ENCODE results near the gene RILPL1. TPM values are rescaled to one million over a fixed set of nuclear protein-coding genes. Genes with fewer than 3 reads are reported as not detected.
"Not testable (repeated sequence)": the region's sequence is repeated elsewhere in the genome, so short reads cannot be mapped to it uniquely, and the experiment has no call there.

The RILPL1 gene
- total RNA-seq, 2 experiments from 2014 or later = 0.91 to 0.92 TPM

- ChIA-PET POLR2A (no interaction called here), CTCF (no interaction called here)
Observed at GRCh38 chr12:123528858-123529257, 4.7 kb downstream of the RILPL1 start.

GRCh38 chr12:123526542-123527080, 6.9 kb downstream of the RILPL1 start:
- POLR2A ChIA-PET = no interaction called here
- H3K27me3 Mint-ChIP-seq (ENCODE audit: low read depth) = no peaks in the 10 kb centered on the region
- CTCF ChIA-PET = no interaction called here

More at GRCh38 chr12:123528858-123529257, 4.7 kb downstream of the RILPL1 start:
- no peaks in the 10 kb centered on the region for H3K27me3 Mint-ChIP-seq (ENCODE audit: low read depth)
- no peak overlapping the region for H3K4me3 Mint-ChIP-seq
- no peak for ATAC-seq
- peaks cover 14% of the 10 kb centered on the region for H3K4me1 Mint-ChIP-seq (ENCODE audit: low read depth)
- no peak for DNase-seq
- H3K36me3 Mint-ChIP-seq (ENCODE audit: low read depth) = no peaks in the 10 kb centered on the region
- no peak overlapping the region for H3K27ac Mint-ChIP-seq
- H3K9me3 Mint-ChIP-seq (ENCODE audit: insufficient read depth) = no peaks in the 10 kb centered on the region

GRCh38 chr12:123524378-123524777, 9.1 kb downstream of the RILPL1 start:
- Mint-ChIP-seq H3K9me3 (ENCODE audit: insufficient read depth) (no peaks in the 10 kb centered on the region), H3K27me3 (ENCODE audit: low read depth) (no peaks in the 10 kb centered on the region), H3K36me3 (ENCODE audit: low read depth) (no peaks in the 10 kb centered on the region), H3K4me3 (no peak overlapping the region), H3K4me1 (ENCODE audit: low read depth) (no peaks in the 10 kb centered on the region), H3K27ac (no peak overlapping the region)
- no peak for DNase-seq
- ChIA-PET POLR2A (no interaction called here), CTCF (no interaction called here)
- ATAC-seq = no peak

More at GRCh38 chr12:123526542-123527080, 6.9 kb downstream of the RILPL1 start:
- Mint-ChIP-seq H3K4me1 (ENCODE audit: low read depth) (peaks cover under 1% of the 10 kb centered on the region), H3K36me3 (ENCODE audit: low read depth) (no peaks in the 10 kb centered on the region), H3K4me3 (no peak overlapping the region), H3K27ac (no peak overlapping the region), H3K9me3 (ENCODE audit: insufficient read depth) (no peaks in the 10 kb centered on the region)
- DNase-seq (no peak), ATAC-seq (no peak)

- CTCF ChIA-PET = no interaction called here
- DNase-seq (no peak), ATAC-seq (no peak)
- Mint-ChIP-seq H3K4me1 (ENCODE audit: low read depth) (no peaks in the 10 kb centered on the region), H3K27ac (no peak overlapping the region), H3K4me3 (no peak overlapping the region), H3K36me3 (ENCODE audit: low read depth) (no peaks in the 10 kb centered on the region), H3K9me3 (ENCODE audit: insufficient read depth) (no peaks in the 10 kb centered on the region), H3K27me3 (ENCODE audit: low read depth) (no peaks in the 10 kb centered on the region)
- POLR2A ChIA-PET = interaction anchor here (0.5 kb wide), 1 partner anchor 47 kb away, joined by 3 read pairs; no protein-coding TSS in a partner anchor
Observed at GRCh38 chr12:123523518-123523917, 10.0 kb downstream of the RILPL1 start.

- Mint-ChIP-seq H3K27me3 (ENCODE audit: low read depth) (no peaks in the 10 kb centered on the region), H3K27ac (no peak overlapping the region), H3K36me3 (ENCODE audit: low read depth) (no peaks in the 10 kb centered on the region), H3K4me1 (ENCODE audit: low read depth) (no peaks in the 10 kb centered on the region), H3K4me3 (no peak overlapping the region), H3K9me3 (ENCODE audit: insufficient read depth) (no peaks in the 10 kb centered on the region)
- ChIA-PET POLR2A (no interaction called here), CTCF (no interaction called here)
- DNase-seq (no peak), ATAC-seq (no peak)
Observed at GRCh38 chr12:123522164-123522563, 11.4 kb downstream of the RILPL1 start.

GRCh38 chr12:123520567-123521474, 12.7 kb downstream of the RILPL1 start:
- ATAC-seq = no peak
- H3K36me3 Mint-ChIP-seq (ENCODE audit: low read depth) = no peaks in the 10 kb centered on the region
- H3K4me1 Mint-ChIP-seq (ENCODE audit: low read depth) = no peaks in the 10 kb centered on the region
- POLR2A ChIA-PET = no interaction called here
- no peak overlapping the region for H3K4me3 Mint-ChIP-seq
- CTCF ChIA-PET = interaction anchor here (0.5 kb wide), 1 partner anchor 79 kb away, joined by 3 read pairs; no protein-coding TSS in a partner anchor
- H3K27me3 Mint-ChIP-seq (ENCODE audit: low read depth) = no peaks in the 10 kb centered on the region
- H3K27ac Mint-ChIP-seq = no peak overlapping the region
- H3K9me3 Mint-ChIP-seq (ENCODE audit: insufficient read depth) = no peaks in the 10 kb centered on the region
- no peak for DNase-seq

- ATAC-seq = no peak
- POLR2A ChIA-PET = no interaction called here
- H3K27me3 Mint-ChIP-seq (ENCODE audit: low read depth) = no peaks in the 10 kb centered on the region
- H3K36me3 Mint-ChIP-seq (ENCODE audit: low read depth) = no peaks in the 10 kb centered on the region
- H3K9me3 Mint-ChIP-seq (ENCODE audit: insufficient read depth) = no peaks in the 10 kb centered on the region
- CTCF ChIA-PET = no interaction called here
- no peak overlapping the region for H3K4me3 Mint-ChIP-seq
- H3K4me1 Mint-ChIP-seq (ENCODE audit: low read depth) = no peaks in the 10 kb centered on the region
- DNase-seq = no peak
- no peak overlapping the region for H3K27ac Mint-ChIP-seq
Observed at GRCh38 chr12:123519141-123520001, 14.1 kb downstream of the RILPL1 start.

GRCh38 chr12:123516216-123516780, 17.2 kb downstream of the RILPL1 start:
- H3K4me1 Mint-ChIP-seq (ENCODE audit: low read depth) = no peaks in the 10 kb centered on the region
- CTCF ChIA-PET = no interaction called here
- H3K9me3 Mint-ChIP-seq (ENCODE audit: insufficient read depth) = no peaks in the 10 kb centered on the region
- ATAC-seq (no peak), DNase-seq (no peak)
- H3K27me3 Mint-ChIP-seq (ENCODE audit: low read depth) = no peaks in the 10 kb centered on the region
- no peaks in the 10 kb centered on the region for H3K36me3 Mint-ChIP-seq (ENCODE audit: low read depth)
- H3K4me3 Mint-ChIP-seq = no peak overlapping the region
- POLR2A ChIA-PET = interaction anchor here (0.8 kb wide), 1 partner anchor 9 kb away, joined by 5 read pairs; no protein-coding TSS in a partner anchor
- no peak overlapping the region for H3K27ac Mint-ChIP-seq

- H3K9me3 Mint-ChIP-seq (ENCODE audit: insufficient read depth); H3K27ac Mint-ChIP-seq; H3K4me3 Mint-ChIP-seq; H3K27me3 Mint-ChIP-seq (ENCODE audit: low read depth); H3K4me1 Mint-ChIP-seq (ENCODE audit: low read depth); DNase-seq; H3K36me3 Mint-ChIP-seq (ENCODE audit: low read depth); ATAC-seq; CTCF ChIA-PET; POLR2A ChIA-PET: not testable (repeated sequence)
Observed at GRCh38 chr12:123514582-123515221, 18.8 kb downstream of the RILPL1 start.

- DNase-seq (no peak), ATAC-seq (peak; percentile 20)
- no peak overlapping the region for H3K4me3 Mint-ChIP-seq
- ChIA-PET POLR2A (no interaction called here), CTCF (no interaction called here)
- H3K36me3 Mint-ChIP-seq (ENCODE audit: low read depth) = no peaks in the 10 kb centered on the region
- H3K9me3 Mint-ChIP-seq (ENCODE audit: insufficient read depth) = no peaks in the 10 kb centered on the region
- H3K27ac Mint-ChIP-seq = no peak overlapping the region
- no peaks in the 10 kb centered on the region for H3K27me3 Mint-ChIP-seq (ENCODE audit: low read depth)
- no peaks in the 10 kb centered on the region for H3K4me1 Mint-ChIP-seq (ENCODE audit: low read depth)
Observed at GRCh38 chr12:123513805-123514204, 19.7 kb downstream of the RILPL1 start.

GRCh38 chr12:123512838-123513665, 20.5 kb downstream of the RILPL1 start:
- ATAC-seq (peak; percentile 60), DNase-seq (no peak)
- ChIA-PET CTCF (no interaction called here), POLR2A (no interaction called here)
- Mint-ChIP-seq H3K9me3 (ENCODE audit: insufficient read depth) (no peaks in the 10 kb centered on the region), H3K4me1 (ENCODE audit: low read depth) (no peaks in the 10 kb centered on the region), H3K4me3 (no peak overlapping the region), H3K27me3 (ENCODE audit: low read depth) (no peaks in the 10 kb centered on the region), H3K36me3 (ENCODE audit: low read depth) (no peaks in the 10 kb centered on the region), H3K27ac (no peak overlapping the region)

All from activated CD8-positive, alpha-beta T cell treated with anti-CD3 and anti-CD28 coated beads, Interleukin-2, amount 10 ng/mL, durations not matched to agents 7 days and 5 days (primary cell).